IPS-18a (cell line): ENCODE results near the gene CARHSP1.
"Not testable (repeated sequence)": the region's sequence is repeated elsewhere in the genome, so short reads cannot be mapped to it uniquely, and the experiment has no call there.

ENCODE experiments used
- H3K27ac ChIP-seq: one replicate; pipeline ENCODE4 v1.5.1; 2013; ENCODE audit warnings: low read length
- H3K27me3 ChIP-seq: one replicate; pipeline ENCODE4 v1.6.1; 2013; ENCODE audit warnings: mild to moderate bottlenecking, low read length; ENCODE audit not compliant: control insufficient read depth, insufficient read depth
- H3K36me3 ChIP-seq: one replicate; pipeline ENCODE4 v1.6.1; 2013; ENCODE audit warnings: low read depth, low read length; ENCODE audit not compliant: control insufficient read depth
- H3K4me1 ChIP-seq: one replicate; pipeline ENCODE4 v1.6.1; 2013; ENCODE audit warnings: low read depth, low read length; ENCODE audit not compliant: control insufficient read depth
- H3K4me3 ChIP-seq: one replicate; pipeline ENCODE4 v1.5.1; 2013; ENCODE audit warnings: low read length
- H3K9ac ChIP-seq: one replicate; pipeline ENCODE4 v1.6.1; 2013; ENCODE audit warnings: mild to moderate bottlenecking, low read length, moderate library complexity
- H3K9me3 ChIP-seq: one replicate; pipeline ENCODE4 v1.6.1; 2013; ENCODE audit warnings: low read depth, low read length; ENCODE audit not compliant: control insufficient read depth

CARHSP1 gene

DNA sequence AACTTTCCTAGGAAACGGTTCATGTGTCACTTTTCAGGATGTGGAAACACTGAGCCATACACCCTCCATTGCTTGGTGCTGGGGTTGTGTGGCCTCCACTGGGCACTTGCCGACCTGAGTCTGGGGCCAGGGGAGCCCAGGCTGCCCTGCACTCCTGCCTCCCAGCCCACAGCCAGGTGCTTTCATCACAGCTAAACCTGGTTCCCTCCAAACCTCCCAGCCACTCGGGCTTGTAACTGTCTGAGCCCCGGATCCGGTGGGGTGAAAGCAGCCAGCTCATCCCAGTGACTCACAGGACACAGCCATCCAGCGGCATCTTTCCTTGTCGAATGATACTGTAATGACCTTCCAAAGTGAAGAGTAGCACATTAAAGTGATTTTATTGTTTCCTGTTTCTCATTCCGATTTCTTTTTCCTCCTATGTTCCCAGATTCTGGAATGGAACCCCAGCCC, 19.8 kb downstream of the CARHSP1 start:
- H3K4me1 ChIP-seq: peaks cover 4% of the 10 kb centered on the region
- H3K27me3 ChIP-seq: no peaks in the 10 kb centered on the region
- H3K9me3 ChIP-seq: no peaks in the 10 kb centered on the region
- no peak overlapping the region for H3K27ac ChIP-seq
- H3K36me3 ChIP-seq: peaks cover 42% of the 10 kb centered on the region
- H3K4me3 ChIP-seq: no peak overlapping the region
- no peak overlapping the region for H3K9ac ChIP-seq

DNA sequence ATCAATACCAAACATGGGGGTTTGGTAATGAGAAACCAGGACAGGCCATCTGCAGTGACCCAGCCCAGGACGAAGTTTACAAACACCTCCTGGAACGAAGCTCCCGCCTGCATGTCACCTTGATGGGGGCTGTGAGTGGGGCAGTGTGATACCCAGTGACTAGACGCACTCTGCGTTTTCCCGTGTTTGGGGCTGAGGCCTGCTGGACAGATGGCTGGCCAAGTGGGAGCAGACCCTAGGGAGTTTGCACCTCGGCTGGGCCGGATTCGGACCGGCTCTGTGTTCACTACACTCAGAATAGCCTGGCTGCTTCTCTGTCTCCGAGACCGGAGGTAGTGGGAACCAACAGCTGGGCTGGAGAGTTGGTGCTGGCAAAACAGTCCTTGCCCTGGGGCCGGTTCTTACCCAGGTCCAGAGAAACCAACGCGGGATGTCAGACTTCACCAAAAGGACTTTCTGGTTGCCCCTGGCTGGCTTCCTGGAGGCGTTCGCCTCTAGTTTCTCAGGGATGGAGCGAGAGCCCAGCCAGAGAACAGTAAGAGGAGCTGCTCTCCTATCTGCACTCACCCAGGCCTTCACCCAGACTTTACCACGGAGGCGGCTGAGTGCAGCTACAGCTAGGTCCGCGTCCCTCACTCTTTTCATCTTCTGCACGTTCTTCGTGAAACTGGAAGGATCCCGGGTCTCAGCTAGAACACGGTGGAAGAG, 20.4 kb downstream of the CARHSP1 start:
- Histone ChIP-seq H3K36me3 (peaks cover 40% of the 10 kb centered on the region), H3K27ac (no peak overlapping the region), H3K4me1 (peaks cover 3% of the 10 kb centered on the region), H3K4me3 (no peak overlapping the region), H3K9me3 (no peaks in the 10 kb centered on the region), H3K9ac (no peak overlapping the region), H3K27me3 (no peaks in the 10 kb centered on the region)

DNA sequence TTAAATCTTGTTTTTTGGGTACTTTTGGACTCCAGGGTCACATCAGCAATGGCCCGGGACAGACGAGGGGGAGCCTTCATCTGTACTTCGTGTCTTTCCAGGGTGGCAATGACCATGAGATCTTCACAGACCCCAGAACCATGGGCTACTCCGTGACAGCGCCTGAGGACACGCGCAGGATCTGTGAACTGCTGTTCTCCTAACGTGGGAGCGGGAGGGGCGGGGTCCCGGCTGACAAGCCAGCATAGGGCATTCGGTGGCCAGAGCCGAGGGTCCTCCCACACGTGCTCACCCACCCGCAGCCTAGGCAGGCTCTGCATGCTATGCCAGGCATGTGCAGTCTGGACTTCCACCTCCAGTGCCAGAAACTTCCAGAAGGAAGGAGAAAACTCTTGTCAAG, 21.2 kb downstream of the CARHSP1 start:
- Histone ChIP-seq H3K27me3 (no peaks in the 10 kb centered on the region), H3K4me1 (no peaks in the 10 kb centered on the region), H3K4me3 (no peak overlapping the region), H3K36me3 (peaks cover 33% of the 10 kb centered on the region), H3K27ac (no peak overlapping the region), H3K9me3 (no peaks in the 10 kb centered on the region), H3K9ac (no peak overlapping the region)

DNA sequence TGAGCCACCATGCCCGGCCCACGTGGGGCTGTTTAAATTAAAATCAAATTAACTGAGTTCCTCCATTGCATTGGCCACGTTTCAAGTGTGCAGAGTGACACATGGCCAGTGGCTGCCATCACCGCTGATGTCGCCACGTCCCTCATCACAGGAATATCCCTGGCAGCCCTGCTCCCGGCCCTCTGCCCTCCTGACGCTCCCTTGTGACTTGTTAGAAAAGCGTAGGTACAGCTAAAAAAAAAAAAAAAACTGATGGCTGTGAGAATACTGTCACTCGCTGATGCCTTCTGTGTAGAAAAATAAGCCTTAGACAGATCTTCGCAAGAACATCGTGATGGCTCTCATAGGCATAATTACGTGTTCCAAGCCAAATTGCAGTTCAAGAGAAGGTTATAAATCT, 21.7 kb downstream of the CARHSP1 start:
- Histone ChIP-seq H3K36me3 (peaks cover 31% of the 10 kb centered on the region), H3K4me1 (no peaks in the 10 kb centered on the region), H3K27ac (no peak overlapping the region), H3K4me3 (no peak overlapping the region), H3K9me3 (no peaks in the 10 kb centered on the region), H3K9ac (no peak overlapping the region), H3K27me3 (no peaks in the 10 kb centered on the region)

DNA sequence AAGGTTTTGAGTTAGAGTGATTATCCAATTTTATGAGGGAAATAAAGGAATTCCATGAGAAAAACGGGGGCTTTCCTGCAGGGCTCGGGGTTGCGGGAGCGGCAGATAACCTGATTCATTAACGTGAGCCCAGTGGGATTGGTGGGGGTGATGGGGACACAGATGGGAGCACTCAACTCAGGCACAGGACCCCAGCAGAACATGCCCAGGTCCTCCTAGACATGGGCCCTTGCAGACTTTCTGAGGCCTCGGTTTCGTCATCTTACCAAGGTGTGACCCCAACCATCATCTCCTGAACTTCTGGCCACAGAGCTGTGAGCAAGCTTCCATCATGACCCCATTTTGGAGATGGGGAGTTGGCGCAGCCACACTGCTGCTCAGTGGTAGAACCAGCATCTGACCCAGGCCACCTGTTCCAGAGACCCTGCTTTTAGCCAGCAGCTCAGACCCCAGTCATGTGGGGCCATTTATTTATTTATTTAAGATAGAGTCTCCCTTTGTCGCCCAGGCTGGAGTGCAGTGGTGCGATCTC, 22.3 kb downstream of the CARHSP1 start:
- no peaks in the 10 kb centered on the region for H3K27me3 ChIP-seq
- H3K9ac ChIP-seq: no peak overlapping the region
- H3K27ac ChIP-seq: no peak overlapping the region
- no peaks in the 10 kb centered on the region for H3K9me3 ChIP-seq
- no peak overlapping the region for H3K4me3 ChIP-seq
- no peaks in the 10 kb centered on the region for H3K4me1 ChIP-seq
- peaks cover 31% of the 10 kb centered on the region for H3K36me3 ChIP-seq

DNA sequence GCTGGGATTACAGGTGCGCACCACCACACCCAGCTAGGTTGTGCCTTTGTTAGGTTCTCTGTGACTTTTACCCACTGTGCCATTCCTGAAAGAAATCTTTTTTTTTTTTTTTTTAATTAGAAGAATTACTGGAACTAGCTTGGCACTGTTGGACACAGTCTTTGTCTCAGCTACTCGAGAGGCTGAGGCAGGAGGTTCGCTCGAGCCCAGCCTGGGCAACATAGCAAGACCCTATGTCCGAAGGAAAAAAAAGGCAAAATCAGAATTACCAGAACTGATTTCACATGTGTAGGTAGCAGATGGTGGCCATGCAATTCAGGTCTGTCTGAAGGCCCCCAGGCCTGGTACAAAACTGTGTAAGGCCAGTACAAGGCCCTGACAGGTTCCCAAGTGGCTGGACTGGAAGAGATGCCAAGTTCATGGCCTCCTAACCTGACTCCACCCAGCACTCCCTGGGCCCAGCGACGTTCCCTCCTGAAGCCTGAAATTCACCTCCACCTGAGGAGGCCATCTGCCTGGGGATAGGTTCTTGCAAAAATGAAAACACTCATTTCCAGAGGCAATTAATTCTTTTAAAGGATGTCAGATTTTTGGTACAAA, 23.0 kb downstream of the CARHSP1 start:
- Histone ChIP-seq H3K4me3 (no peak overlapping the region), H3K27me3 (no peaks in the 10 kb centered on the region), H3K9me3 (no peaks in the 10 kb centered on the region), H3K4me1 (no peaks in the 10 kb centered on the region), H3K27ac (no peak overlapping the region), H3K36me3 (peaks cover 27% of the 10 kb centered on the region), H3K9ac (no peak overlapping the region)

DNA sequence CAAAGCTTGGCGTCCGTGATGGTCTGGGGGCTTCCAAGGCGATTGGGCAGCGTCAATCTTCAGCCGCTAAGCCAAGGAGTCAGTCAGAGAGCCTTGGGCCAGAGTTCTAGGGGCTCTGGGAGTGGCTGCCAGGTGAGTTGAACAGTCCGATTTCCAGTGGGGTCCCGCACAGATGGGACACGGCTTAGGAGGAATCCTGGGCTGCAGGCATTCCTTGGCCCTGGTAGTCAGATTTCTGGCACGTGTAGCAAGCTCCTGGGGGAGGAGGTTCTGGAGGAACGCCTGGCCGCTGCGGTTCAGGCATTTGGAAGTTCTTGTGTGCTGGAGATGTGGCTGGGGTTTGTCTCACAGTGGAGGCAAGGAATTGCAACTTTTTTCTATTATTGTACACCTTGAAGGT, 25.5 kb downstream of the CARHSP1 start:
- not testable (repeated sequence) for H3K27ac ChIP-seq, H3K4me3 ChIP-seq, H3K9me3 ChIP-seq, H3K36me3 ChIP-seq, H3K27me3 ChIP-seq, H3K4me1 ChIP-seq, H3K9ac ChIP-seq

DNA sequence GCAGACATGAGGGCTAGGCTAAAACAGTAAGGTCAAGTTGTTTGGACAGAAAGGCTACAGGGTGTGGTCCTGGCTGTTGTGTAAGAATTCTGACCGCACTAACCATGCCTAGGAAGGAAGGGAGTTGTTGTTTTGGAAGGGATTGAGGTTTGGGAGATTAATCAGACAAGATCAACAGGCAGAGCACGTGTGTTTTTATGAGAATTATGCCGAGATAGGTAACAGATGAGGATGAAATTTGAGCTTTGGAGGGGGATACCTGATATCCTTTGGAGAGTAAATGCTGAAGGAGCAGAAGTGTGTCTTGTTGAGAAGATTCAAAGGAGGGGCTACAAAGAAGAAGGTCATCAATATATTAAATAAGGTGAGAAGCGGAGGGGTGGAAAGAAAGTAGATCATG, 26.8 kb downstream of the CARHSP1 start:
- H3K4me3 ChIP-seq, H3K36me3 ChIP-seq, H3K9ac ChIP-seq, H3K4me1 ChIP-seq, H3K9me3 ChIP-seq, H3K27ac ChIP-seq, H3K27me3 ChIP-seq: not testable (repeated sequence)

DNA sequence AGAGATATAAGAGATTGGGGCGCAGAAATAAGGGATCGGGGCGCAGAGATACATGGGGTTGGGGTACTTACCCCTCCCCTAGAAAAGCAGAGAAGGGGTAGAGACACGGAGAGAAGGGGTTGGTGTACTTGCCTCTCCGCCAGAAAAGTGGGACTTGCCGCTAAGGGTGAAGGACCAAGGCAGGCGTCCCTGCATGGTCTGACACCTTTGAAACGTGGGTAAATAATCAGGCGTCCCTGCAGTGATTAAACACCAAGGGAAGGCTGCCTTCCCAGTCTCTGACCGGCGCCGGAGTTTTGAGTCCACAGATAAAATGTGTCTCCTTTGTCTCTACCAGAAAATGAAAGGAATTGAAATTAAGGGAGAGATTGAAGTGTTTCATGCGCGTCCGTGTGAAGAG, 31.2 kb downstream of the CARHSP1 start:
- not testable (repeated sequence) for H3K27me3 ChIP-seq, H3K9ac ChIP-seq, H3K9me3 ChIP-seq, H3K36me3 ChIP-seq, H3K4me1 ChIP-seq, H3K4me3 ChIP-seq, H3K27ac ChIP-seq

DNA sequence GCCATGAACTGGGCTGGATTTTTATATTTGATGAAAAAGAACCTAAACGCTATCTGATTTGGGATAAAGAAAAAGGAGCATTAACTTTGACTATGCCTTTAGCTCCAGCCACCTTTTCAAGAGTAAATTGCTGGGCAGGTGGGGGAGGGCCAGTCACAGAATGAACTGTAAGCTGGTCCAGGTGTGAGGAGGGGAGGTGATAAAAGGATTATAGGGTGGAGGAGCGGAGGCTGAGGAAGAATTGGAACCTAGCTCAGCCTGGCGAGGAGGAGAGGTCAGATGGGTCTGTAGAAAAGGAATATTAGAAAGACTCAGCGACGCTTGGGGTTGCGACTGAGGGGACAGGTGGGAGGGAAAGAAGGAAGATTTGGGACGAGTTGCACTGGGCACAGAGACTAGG, 32.0 kb downstream of the CARHSP1 start:
- not testable (repeated sequence) for H3K27ac ChIP-seq, H3K36me3 ChIP-seq, H3K27me3 ChIP-seq

DNA sequence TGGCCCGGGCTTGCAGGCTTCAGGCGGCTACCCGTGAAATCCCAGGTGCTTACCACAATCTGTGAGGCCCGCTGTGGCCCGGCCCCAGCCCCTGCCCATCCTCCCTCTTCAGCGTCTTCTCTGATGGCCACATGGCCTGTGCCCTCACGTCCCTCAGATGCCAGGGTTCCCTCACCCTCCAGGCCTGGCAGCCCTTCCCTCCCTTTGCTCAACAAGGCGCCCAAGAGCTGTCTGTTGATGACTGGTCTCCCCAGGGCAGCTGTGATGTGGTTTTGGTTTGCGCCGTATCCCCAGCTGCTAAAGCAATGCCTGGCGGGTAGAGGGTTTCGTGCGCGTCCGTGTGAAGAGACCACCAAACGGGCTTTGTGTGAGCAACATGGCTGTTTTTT, 36.1 kb downstream of the CARHSP1 start:
- Histone ChIP-seq H3K9ac (peak overlapping the region; percentile 80), H3K4me1 (peaks cover 32% of the 10 kb centered on the region), H3K27ac (peak overlapping the region; percentile 89)

More for the DNA sequence above, 32.0 kb downstream of the CARHSP1 start:
- H3K9ac ChIP-seq, H3K9me3 ChIP-seq, H3K4me3 ChIP-seq: not testable (repeated sequence)
- peaks cover 14% of the 10 kb centered on the region for H3K4me1 ChIP-seq

More for the DNA sequence above, 36.1 kb downstream of the CARHSP1 start:
- peaks cover 13% of the 10 kb centered on the region for H3K36me3 ChIP-seq
- H3K9me3 ChIP-seq: no peaks in the 10 kb centered on the region
- no peaks in the 10 kb centered on the region for H3K27me3 ChIP-seq
- peak overlapping the region; percentile 20 for H3K4me3 ChIP-seq
